GM18870 (cell line): ENCODE measurements around the gene SLC45A3.
"Not testable (repeated sequence)": the region's sequence is repeated elsewhere in the genome, so short reads cannot be mapped to it uniquely, and the experiment has no call there.

ENCODE experiments used
- ATAC-seq: cut with Tn5 transposase; IDR thresholded peaks from one replicate; pipeline ENCODE4 v1.9.1; 2021; ENCODE audit warnings: moderate library complexity; ENCODE audit not compliant: unreplicated experiment

The SLC45A3 gene, protein sequence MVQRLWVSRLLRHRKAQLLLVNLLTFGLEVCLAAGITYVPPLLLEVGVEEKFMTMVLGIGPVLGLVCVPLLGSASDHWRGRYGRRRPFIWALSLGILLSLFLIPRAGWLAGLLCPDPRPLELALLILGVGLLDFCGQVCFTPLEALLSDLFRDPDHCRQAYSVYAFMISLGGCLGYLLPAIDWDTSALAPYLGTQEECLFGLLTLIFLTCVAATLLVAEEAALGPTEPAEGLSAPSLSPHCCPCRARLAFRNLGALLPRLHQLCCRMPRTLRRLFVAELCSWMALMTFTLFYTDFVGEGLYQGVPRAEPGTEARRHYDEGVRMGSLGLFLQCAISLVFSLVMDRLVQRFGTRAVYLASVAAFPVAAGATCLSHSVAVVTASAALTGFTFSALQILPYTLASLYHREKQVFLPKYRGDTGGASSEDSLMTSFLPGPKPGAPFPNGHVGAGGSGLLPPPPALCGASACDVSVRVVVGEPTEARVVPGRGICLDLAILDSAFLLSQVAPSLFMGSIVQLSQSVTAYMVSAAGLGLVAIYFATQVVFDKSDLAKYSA

DNA sequence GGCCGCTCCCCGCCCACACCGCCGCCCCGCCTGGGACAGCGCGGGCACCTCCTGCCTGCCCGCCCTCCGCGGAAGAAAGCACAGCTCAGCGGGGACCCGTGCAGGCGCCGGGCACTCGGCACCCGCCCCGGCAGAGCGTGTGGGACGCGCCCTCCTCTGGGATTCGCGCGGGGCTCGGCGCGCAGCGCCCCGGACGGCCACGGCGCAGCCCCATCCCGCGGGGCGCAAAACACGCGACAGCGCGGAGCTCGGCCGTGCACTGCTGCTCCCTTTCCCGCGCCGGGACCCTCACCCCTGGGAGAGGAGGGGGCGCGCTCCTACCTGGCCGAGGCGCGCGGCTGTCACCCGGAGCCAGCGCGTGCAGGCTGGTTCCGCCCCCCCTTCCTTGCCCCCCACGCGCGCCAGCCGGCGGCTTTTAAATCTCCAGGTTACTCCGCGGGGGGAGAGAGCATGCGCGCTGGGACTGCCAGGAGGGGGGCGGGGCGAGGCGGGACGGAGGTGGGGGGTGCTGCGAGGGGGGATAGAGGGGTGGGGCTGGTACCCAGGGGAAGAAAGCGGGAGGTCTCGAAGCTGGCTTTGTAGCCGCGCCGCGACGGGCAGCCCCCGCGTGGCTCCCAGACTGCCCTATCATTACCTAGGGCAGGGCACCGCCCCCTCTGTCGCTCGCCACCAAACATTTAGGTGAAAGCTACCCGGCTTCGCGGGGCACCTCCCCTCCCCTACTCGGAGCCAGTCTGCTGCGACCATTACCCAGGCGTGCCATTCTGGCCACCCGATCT, at the start of gene SLC45A3:
SLC45A3 (minus strand) TSS at position 437 of the 779 bp plus-strand sequence. CDS start 15,853 bp downstream, outside the sequence.
- no peak for ATAC-seq

DNA sequence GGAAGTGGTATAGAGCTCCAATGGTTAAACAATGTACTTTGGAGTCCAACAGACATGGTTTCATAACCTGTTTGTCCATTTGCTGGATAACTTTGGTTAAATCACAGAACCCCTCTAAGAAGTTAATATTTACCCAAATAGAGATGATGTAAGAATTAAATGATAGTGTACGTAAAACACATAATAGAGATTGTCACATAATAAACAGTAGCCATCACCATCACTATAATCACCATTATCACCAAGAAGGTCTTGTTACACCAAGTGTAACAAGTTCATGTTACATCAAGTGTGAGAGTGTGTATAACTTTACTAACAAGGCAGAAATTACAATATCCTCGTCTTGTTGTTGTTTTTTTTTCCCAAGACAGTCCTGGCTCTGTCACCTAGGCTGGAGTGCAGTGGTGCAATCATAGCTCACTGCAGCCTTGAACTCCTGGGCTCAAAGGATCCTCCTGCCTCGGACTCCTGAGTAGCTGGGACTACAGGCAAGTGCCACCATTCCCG, 46.4 kb upstream of the SLC45A3 start:
- ATAC-seq = no peak

DNA sequence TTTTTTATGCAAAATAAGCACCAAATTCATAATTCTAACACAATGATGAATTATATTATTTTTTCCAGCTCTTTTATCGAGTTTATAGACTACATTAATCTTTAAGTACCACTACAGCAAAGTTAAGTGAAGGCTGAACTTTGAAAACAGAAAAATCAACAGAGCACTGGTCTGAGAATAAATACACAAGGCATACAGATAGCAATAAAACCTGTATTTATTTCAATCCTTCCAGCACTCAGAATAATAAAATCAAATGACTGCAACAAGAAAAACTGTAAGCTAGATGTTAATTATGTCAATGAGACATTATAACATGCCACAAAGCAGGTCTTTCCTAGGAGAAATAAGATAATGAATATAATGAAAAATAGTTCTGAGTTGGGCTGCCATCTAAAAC, 45.2 kb upstream of the SLC45A3 start:
- no peak for ATAC-seq

DNA sequence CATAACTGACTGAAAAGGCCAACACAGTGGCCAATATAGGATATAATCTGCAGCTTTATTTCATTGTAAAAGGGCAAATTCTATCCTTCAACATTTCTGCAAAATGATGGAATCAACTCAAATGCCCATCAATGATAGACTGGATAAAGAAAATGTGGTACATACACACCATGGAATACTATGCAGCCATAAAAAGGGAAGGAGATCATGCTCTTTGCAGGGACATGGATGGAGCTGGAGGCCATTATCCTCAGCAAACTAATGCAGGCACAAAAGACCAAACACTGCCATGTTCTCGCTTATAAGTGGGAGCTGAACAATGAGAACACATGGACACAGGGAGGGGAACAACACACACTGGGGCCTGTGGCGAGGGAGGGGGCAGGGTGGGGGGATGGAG, 40.4 kb upstream of the SLC45A3 start:
- ATAC-seq = not testable (repeated sequence)

DNA sequence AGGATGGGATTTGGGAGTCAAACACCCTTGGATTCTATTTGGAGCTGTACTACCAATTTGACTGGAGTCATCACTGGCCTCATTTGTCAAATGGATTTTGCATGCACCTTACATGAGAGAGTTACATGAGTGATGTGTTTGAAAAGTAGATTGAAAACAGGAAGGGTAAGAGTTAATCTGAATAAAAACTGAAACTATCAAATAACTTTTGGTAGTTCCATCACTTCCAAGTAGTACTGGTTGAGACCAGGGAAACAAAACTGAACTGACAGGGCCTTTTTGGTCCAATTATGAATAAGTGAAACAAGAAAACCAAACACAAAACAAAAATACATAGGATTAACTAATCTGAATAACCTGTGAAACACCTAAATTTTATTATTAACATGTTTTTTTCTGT, 39.5 kb upstream of the SLC45A3 start:
- no peak for ATAC-seq

DNA sequence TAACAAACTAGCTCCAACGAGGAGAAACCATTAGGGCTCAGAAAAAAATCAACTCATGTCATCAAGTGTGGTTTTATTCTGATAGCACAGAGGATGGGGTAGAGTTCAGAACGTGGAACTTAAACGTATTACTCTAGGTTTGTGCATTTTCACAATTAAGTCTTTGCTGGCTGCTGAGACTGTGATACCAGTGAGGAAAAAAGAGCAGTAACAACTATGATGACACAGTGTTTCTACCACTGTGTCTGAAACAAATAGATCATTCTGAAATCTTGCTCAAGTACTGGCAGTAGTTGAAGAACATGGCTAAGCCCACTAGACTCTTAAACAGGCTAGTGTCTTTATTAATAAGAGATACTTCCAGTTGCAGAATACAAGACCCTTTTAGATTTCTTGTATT, 38.7 kb upstream of the SLC45A3 start:
- ATAC-seq = no peak

DNA sequence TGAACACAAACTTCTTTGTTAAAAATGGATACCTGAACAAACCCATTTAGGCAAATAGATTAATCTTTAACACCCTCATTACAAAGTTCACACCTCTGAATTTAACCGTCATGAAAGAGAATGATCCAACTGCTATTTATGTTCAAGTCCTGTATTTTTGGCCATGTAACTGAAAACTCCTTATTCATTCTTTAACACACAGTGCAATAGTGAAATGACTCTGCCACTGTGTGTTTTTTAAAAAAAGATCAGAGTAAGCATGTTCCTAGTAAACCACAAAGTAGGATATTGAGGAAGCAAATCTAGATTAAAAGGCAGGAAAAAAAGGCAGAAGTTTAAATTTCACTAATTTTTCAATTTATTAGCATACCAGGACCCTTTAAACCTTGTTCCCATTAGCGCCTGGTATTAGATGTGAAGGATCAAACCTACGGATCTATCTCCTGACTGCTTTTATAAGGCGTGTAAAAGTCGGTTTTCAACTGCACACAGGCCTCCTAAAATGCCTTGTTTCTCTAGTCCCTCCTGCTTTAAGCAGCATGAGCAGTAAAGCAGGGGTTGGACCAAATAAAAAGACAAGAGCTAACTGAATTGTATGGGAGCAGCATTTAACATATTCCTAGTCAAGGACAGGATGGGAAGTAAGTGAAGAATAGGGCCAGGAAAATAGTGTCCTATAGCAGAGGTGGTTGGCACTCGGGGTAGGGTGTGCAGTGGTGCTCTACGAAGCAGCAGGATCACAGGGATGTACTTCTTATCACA, 36.2 kb upstream of the SLC45A3 start:
- no peak for ATAC-seq

DNA sequence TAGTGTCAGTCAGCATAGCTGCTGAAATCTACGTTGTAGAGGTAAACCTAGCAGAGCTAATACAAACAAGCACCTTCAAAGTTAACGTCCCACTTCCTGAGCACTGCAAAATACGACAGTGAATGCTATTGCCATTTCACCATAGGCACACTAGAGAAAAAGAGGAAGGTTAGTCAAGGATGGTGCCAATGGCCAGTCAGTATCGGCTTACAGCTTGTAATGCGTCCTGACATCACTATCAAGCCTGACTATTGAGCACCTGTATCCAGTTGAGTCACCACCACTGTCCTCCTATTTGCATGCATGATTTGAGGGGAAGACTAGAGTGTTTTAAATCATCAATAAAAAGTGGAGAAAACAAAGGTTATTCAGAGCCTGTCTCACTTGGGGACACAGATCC, 35.3 kb upstream of the SLC45A3 start:
- ATAC-seq = no peak

DNA sequence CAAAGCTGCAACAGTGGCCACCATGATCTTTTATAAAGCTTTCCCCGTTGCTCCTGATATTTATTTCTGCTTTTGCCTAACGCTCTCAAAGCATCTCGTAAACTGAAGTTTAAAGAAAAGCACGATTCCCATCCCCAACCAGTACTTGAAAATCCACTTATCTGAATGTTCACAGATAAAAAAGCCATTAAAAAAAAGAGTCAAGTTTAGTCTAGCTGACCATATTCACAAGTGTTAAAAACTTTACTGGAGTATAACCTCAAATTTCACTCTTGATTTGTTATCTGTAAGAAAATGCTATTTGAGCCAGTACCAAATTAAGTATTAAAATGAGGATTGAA, 34.6 kb upstream of the SLC45A3 start:
- no peak for ATAC-seq

DNA sequence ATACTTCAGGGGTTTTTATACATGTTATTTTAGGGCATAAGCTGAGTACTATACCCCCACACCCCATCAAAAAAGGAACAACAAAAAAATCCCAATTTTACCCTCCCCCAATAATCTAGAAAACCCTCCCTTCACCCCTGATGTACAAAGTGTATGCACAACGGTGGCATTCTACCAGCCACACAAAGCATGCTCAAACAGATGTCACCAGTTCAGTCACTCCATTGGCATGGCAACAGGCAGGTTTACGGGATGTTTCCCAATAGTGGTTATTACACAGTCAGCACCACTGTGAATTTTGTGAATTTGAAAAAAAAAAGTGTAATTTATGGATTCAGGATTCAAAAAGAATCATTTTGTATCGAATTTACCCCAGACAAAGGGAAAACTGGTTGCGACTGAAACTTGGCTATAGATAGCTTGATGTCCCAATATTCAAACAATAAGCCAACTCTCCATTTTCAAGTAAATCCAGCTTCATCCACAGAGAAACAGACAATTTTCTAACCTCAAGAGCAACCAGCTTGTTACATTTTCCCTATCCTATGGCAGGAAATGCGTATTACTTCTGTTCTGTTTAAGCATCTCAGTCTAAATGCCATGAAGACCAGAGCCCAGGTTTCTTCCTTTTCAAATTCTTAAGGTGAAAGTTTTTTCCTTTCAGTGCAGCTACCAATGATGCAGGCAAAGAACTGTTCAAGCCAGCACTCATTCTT, 34.0 kb upstream of the SLC45A3 start:
- no peak for ATAC-seq

DNA sequence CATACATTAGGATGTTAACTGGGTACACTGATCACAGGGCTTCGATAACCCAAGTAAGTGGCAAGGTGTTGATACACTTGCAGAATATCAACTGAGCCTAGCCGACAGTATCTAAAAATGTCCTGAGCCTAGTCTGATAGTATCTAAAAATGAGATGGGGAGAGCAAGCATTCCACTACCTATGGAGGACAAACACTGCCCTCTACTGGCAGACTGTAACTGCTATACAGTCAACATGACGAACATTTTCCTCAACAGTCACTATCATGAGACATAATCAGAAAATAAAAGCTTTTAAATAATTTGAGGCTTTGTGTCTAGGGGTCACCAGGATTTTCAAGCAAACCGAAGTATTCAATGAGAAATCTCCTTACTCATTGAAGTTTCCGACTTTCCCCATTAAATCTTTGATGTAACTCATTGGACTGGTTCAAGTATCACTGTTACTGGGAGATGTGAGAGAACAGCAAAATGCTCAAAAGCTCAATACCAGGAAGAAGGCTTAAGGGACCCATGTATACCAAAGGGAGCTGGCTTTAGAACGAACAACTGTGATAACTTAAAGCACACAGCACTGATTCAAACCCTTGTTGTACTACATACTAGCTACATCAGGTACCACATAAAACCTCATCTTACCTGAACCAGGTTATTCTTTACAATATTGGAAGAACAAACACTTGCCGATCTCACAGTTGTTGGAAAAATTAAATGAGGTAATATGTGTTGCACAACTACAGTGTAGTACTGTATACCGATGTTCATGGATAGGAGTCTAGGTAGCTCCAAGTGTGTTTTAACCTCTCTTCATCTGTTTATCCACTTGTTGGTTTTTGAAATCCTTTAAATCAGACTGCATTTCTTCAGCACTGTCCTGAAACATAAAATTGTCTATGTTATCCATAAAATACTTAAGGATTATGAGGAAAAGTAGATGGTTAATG, 31.1 kb upstream of the SLC45A3 start:
- no peak for ATAC-seq

DNA sequence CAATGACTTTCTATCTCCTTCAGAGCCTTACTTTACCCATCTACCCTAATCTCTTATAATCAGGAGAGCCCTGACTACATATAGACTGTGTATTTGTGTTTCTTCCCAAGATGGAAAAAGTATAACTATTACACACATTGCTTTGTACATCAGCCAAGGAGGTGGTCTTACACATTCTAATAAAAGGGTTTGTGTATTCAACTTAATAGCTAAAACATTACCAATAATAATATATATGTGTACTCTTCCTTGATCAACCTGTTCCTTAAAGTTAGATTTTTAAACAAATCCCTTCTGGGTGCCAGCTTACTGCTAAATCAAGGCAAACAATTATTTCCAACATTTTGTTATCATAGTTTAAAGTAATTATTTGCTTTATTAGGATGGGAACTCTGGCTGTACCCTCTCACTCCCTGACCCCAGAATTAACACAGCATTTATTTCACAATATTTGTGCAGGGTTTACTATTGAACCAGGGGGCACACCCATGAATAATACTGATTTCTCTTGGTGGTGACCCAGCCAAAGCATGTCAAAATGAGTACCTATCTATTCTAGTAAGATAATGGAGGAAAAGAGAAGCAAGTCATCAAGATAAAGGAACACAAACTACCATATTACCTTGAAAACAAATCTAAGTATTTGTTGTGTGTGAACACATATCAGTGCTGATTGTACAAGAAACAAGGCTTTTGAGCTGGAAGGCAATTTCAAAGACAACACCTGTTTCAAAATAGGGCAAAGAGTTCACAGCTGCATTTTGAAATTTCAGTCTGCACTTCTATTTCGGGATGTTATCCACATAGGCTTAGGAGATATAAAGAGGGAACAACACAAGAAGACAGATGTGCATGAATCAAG, 30.1 kb upstream of the SLC45A3 start:
- no peak for ATAC-seq

DNA sequence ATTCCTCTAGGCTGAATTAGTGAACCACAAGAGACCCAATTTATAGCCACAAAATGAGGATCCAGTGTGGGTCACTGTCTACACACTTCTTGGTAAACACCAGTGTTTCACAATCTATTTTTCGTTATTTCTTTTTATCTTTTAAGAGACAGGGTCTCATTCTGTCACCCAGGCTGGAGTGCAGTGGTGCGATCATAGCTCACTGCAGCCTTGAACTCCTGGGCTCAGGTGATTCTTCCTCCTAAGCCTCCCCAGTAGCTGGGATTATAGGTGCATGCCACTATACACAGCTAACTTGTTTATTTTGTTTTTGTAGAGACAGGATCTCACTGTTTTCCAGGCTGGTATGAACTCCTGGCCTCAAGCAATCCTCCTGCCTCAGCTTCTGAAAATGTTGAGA, 29.3 kb upstream of the SLC45A3 start:
- ATAC-seq = no peak

DNA sequence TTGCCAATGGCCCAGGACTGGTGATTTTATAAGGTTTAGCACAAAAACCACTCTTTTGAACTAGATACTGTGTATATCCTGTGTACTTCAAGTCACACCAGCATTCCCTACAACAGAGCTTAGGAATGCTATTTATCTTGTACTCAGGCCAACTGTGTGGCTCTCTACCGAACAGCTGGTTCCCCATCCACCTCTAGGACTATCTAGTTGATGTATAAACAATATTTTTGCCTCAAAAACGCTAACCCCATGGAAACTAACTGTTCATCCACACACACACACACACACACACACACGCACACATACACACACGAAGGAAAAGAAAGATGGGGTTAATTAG, 28.7 kb upstream of the SLC45A3 start:
- no peak for ATAC-seq

DNA sequence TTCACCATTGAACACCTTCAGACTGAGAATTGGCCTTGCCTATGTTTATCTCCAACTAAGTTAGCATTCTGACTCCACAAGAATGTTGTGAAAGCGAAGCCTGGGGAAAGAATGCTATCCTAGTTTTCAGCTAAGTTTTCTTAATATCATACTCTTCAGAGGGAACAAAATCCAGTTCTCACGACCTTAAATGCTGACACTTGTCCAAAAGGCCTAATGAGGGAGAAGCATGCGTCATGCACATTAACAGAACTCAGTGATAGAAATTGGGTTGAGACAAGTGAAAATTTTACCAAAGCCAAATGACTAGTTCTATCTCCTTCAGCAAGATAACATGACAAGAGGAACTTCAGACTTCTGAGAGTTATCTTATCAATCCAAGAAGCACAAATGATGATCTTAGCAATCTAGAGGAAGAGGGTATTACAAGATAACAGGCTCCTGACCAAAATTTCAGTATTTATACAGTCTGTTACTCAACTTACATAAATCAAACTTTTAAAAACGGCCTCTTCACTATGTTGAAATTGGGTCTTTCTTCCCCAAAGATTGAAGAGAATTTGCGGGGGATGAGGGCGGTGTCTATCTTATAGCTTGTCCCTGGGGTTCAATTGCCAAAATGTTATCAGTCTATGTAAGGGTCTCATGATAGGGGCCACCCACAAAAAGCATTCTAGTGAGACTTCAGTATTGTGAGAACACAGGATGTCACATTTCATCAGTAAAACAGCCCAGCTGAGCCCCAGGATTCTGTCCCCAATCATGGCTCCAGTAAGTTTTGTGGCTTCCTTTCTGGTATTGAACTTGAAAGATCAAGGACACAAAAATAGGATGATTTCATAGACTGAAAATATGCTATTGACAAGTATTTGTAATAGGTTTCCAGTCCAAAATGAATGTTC, 26.5 kb upstream of the SLC45A3 start:
- ATAC-seq = no peak

DNA sequence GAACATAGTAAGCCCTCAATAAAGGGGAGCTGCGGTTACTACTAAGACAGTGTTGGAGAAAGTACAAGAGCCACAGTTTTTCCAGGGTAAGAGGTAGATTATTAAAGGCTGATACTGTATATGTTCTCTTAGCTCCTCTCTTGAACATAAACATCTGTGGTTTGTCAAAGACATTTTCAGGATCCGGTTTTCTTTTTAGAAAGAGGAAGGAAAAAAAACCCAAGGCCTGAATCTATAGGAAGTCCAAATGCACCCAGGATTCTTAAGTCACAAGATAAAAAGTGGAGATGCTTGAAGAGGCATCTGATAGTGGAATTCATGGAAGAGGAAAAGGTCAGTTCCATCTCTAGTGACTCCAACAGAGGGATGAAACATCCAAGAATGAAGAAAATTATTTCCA, 24.6 kb upstream of the SLC45A3 start:
- no peak for ATAC-seq

DNA sequence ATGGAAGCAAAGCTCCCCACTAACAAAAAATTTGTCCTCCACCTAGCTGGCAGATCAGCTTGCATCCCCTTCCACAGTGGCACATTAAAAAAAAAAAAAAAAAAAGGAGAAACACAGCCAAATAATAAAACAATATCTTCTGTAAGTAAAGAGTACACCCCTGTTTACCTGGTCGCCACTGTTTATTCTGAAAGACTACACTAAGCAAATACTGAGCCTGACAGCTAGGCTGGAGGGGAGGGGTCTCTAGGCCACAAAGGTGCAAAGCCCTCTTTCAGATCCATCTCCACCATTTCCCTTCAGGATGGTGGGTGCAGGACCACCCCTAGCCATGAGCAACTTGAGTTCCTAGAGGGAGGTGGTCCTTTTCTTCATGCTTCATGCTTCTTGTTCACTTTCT, 22.8 kb upstream of the SLC45A3 start:
- no peak for ATAC-seq

DNA sequence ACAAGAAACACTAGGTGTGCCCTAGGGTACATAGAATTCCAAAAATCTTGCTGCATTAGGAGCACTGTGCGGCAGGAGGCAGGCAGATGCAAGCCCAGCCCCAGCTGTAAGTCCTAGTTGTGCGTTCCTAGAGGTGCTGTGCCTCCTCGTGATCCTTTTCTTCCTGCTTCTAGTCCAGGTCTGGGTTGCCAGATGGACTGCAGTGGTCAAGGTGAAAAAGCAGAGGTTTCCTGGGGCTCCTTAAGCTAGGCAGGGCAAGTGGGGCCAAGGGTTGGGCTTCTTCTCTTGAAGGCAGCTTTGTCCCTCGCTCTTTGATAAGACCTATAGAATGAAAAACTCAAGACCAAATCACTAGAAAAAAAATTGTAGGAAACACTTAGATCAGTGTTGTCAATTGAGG, 21.6 kb upstream of the SLC45A3 start:
- ATAC-seq = no peak
